ENCODE measurements around the gene GLB1L2. TPM values are rescaled to one million over a fixed set of nuclear protein-coding genes. Genes with fewer than 3 reads are reported as not detected.

GLB1L2 gene
- polyA plus RNA-seq, 1 of the 3 experiments (the other 2 are of a cell fraction) = 3.4 TPM

- 63% methylated on average over 7 of the region's 7 CpGs for WGBS (ENCODE audit: low lambda C conversion rate)
- no peak overlapping the region for H3K27ac ChIP-seq (ENCODE audit: low read depth in 2 of 2, low read length in 1 of 2)
- H3K27me3 ChIP-seq (ENCODE audit: insufficient read depth) = no peaks in the 10 kb centered on the region
- ChIA-PET CTCF (no interaction called here), POLR2A (no interaction called here)
- no peak overlapping the region for H3K4me2 ChIP-seq
- no peaks in the 10 kb centered on the region for H3K4me1 ChIP-seq (ENCODE audit: control insufficient read depth in 1 of 2, insufficient read depth in 2 of 2, low read depth in 1 of 2, low read length in 1 of 2)
- H3K9me2 ChIP-seq = no peaks in the 10 kb centered on the region
- H3K36me3 ChIP-seq (replicated peaks in 1 of 2; ENCODE audit: control insufficient read depth in 1 of 2, insufficient read depth in 2 of 2, low read length in 1 of 2) = no peaks in the 10 kb centered on the region
- H3K79me2 ChIP-seq (ENCODE audit: insufficient read depth) = no peaks in the 10 kb centered on the region
- H3K9ac ChIP-seq = no peak overlapping the region
- no peak overlapping the region for H2AFZ ChIP-seq (ENCODE audit: low read depth)
- no peaks in the 10 kb centered on the region for H4K20me1 ChIP-seq (ENCODE audit: insufficient read depth)
- DNase-seq = no peak
- no peak overlapping the region for H3K4me3 ChIP-seq (ENCODE audit: low read depth in 2 of 2, low read length in 1 of 2)
- H3K9me3 ChIP-seq = no peaks in the 10 kb centered on the region
- TF ChIP-seq TCF12 (IDR thresholded peaks at IDR 0.05) (no peak), GABPA (IDR thresholded peaks at IDR 0.05; ENCODE audit: low read depth) (no peak), EZH2phosphoT487 (IDR thresholded peaks at IDR 0.05; ENCODE audit: borderline replicate concordance, low read depth) (no peak), RCOR1 (IDR thresholded peaks at IDR 0.05; ENCODE audit: low read length) (no peak), EP300 (IDR thresholded peaks at IDR 0.05; ENCODE audit: borderline replicate concordance in 1 of 2, low read depth in 1 of 2, low read length in 1 of 2) (no peak), NRF1 (IDR thresholded peaks at IDR 0.05; ENCODE audit: low read depth, low read length) (no peak), JUND (IDR thresholded peaks at IDR 0.05) (no peak), POLR2AphosphoS5 (IDR thresholded peaks at IDR 0.05; ENCODE audit: low read depth, low read length) (no peak), TAF1 (IDR thresholded peaks at IDR 0.05; ENCODE audit: borderline replicate concordance, low read depth, low read length) (no peak), MEF2A (IDR thresholded peaks at IDR 0.05; ENCODE audit: borderline replicate concordance, low read depth) (no peak), SIN3A (IDR thresholded peaks at IDR 0.05; ENCODE audit: borderline replicate concordance, low read depth, low read length) (no peak), FOXJ3 (CRISPR knock-in tag; IDR thresholded peaks at IDR 0.05) (no peak), ZBTB33 (IDR thresholded peaks at IDR 0.05; ENCODE audit: borderline replicate concordance, low read depth) (no peak)
- TF ChIP-seq, protein P1, sequence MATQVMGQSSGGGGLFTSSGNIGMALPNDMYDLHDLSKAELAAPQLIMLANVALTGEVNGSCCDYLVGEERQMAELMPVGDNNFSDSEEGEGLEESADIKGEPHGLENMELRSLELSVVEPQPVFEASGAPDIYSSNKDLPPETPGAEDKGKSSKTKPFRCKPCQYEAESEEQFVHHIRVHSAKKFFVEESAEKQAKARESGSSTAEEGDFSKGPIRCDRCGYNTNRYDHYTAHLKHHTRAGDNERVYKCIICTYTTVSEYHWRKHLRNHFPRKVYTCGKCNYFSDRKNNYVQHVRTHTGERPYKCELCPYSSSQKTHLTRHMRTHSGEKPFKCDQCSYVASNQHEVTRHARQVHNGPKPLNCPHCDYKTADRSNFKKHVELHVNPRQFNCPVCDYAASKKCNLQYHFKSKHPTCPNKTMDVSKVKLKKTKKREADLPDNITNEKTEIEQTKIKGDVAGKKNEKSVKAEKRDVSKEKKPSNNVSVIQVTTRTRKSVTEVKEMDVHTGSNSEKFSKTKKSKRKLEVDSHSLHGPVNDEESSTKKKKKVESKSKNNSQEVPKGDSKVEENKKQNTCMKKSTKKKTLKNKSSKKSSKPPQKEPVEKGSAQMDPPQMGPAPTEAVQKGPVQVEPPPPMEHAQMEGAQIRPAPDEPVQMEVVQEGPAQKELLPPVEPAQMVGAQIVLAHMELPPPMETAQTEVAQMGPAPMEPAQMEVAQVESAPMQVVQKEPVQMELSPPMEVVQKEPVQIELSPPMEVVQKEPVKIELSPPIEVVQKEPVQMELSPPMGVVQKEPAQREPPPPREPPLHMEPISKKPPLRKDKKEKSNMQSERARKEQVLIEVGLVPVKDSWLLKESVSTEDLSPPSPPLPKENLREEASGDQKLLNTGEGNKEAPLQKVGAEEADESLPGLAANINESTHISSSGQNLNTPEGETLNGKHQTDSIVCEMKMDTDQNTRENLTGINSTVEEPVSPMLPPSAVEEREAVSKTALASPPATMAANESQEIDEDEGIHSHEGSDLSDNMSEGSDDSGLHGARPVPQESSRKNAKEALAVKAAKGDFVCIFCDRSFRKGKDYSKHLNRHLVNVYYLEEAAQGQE (IDR thresholded peaks at IDR 0.05; ENCODE audit: low read depth, low read length) = no peak
- H3F3A ChIP-seq (replicated peaks; ENCODE audit: insufficient read depth) = no peaks in the 10 kb centered on the region
These were observed 6.9 kb downstream of the GLB1L2 start for GRCh38 chr11:134338654-134339053.
